GM11168 (cell line): ENCODE measurements around the gene VSIG10L.

Source experiments
- in situ Hi-C: fragments of 300-500 bp; cut with MboI; formaldehyde crosslinking; loops from one replicate; pipeline ENCODE4 v1.12.0; 2022; ENCODE audit warnings: low sequenced_read_pairs; ENCODE audit not compliant: unreplicated experiment

Gene VSIG10L

GRCh38 chr19:51339687-51340656, 2.0 kb downstream of the VSIG10L start:
- in situ Hi-C loops: loop anchor here (10.0 kb wide), 1 partner anchor 325 kb away; no protein-coding TSS in a partner anchor

- in situ Hi-C loops: loop anchor here (10.0 kb wide), 1 partner anchor 326 kb away; no protein-coding TSS in a partner anchor
Measured at GRCh38 chr19:51339313-51339686, 2.6 kb downstream of the VSIG10L start.

- in situ Hi-C loops: loop anchor here (10.0 kb wide), 1 partner anchor 326 kb away; no protein-coding TSS in a partner anchor
Measured at GRCh38 chr19:51338563-51339312, 3.2 kb downstream of the VSIG10L start.

GRCh38 chr19:51337861-51338562, 3.9 kb downstream of the VSIG10L start:
- in situ Hi-C loops: loop anchor here (10.0 kb wide), 1 partner anchor 327 kb away; no protein-coding TSS in a partner anchor

GRCh38 chr19:51337141-51337860, 4.6 kb downstream of the VSIG10L start:
- in situ Hi-C loops: loop anchor here (10.0 kb wide), 1 partner anchor 328 kb away; no protein-coding TSS in a partner anchor

- in situ Hi-C loops: loop anchor here (10.0 kb wide), 1 partner anchor 331 kb away; no protein-coding TSS in a partner anchor
Measured at GRCh38 chr19:51333836-51334460, 8.0 kb downstream of the VSIG10L start.

- in situ Hi-C loops: loop anchor here (10.0 kb wide), 1 partner anchor 333 kb away; no protein-coding TSS in a partner anchor
Measured at GRCh38 chr19:51331716-51332115, 10.2 kb downstream of the VSIG10L start.

- in situ Hi-C loops: loop anchor here (10.0 kb wide), 1 partner anchor 334 kb away; no protein-coding TSS in a partner anchor
Measured at GRCh38 chr19:51331193-51331592, 10.7 kb downstream of the VSIG10L start.

GRCh38 chr19:51330366-51330765, 11.6 kb downstream of the VSIG10L start:
- in situ Hi-C loops: loop anchor here (10.0 kb wide), 1 partner anchor 334 kb away; no protein-coding TSS in a partner anchor

- in situ Hi-C loops: no loop called here
Measured at GRCh38 chr19:51329411-51329810, 12.5 kb downstream of the VSIG10L start.

GRCh38 chr19:51327066-51328001, 14.6 kb downstream of the VSIG10L start:
- in situ Hi-C loops: no loop called here

- in situ Hi-C loops: no loop called here
Measured at GRCh38 chr19:51326216-51327065, 15.5 kb downstream of the VSIG10L start.

GRCh38 chr19:51325161-51325976, 16.6 kb downstream of the VSIG10L start:
- in situ Hi-C loops: no loop called here

- in situ Hi-C loops: no loop called here
Measured at GRCh38 chr19:51324167-51324481, 17.8 kb downstream of the VSIG10L start.

- in situ Hi-C loops: no loop called here
Measured at GRCh38 chr19:51323481-51324166, 18.3 kb downstream of the VSIG10L start.

GRCh38 chr19:51321799-51322198, 20.1 kb downstream of the VSIG10L start:
- in situ Hi-C loops: no loop called here
